Astrocyte (in vitro differentiated cells and primary cell): ENCODE measurements around the gene GRK2. TPM values are rescaled to one million over a fixed set of nuclear protein-coding genes. Genes with fewer than 3 reads are reported as not detected.

Source experiments
- DNase-seq: peaks from one replicate; pipeline ENCODE4 v3.0.0-alpha.2; 2010; ENCODE audit warnings: low read depth
- FAIRE-seq: peaks from 2 replicates; lab custom pipeline; 2011; peaks lifted over from hg19 to GRCh38; lab: Jason Lieb, UNC
- H2AFZ ChIP-seq: 2 replicates; pipeline ENCODE4 v1.6.0; 2012; ENCODE audit warnings: low read depth, low read length, inconsistent platforms
- H3K27ac ChIP-seq: 2 replicates; pipeline ENCODE4 v1.5.1; 2011; ENCODE audit warnings: low read depth, low read length, inconsistent platforms
- H3K27me3 ChIP-seq: 2 replicates; pipeline ENCODE4 v1.6.0; 2011; ENCODE audit warnings: low read length, inconsistent platforms; ENCODE audit not compliant: insufficient read depth
- H3K36me3 ChIP-seq: 2 replicates; pipeline ENCODE4 v1.5.1; 2011; ENCODE audit warnings: low read length, inconsistent platforms; ENCODE audit not compliant: insufficient read depth
- H3K4me1 ChIP-seq: 2 replicates; pipeline ENCODE4 v1.5.1; 2011; ENCODE audit warnings: low read length, inconsistent platforms; ENCODE audit not compliant: insufficient read depth
- H3K4me2 ChIP-seq: 2 replicates; pipeline ENCODE4 v1.6.0; 2012; ENCODE audit warnings: low read length, inconsistent platforms
- H3K4me3 ChIP-seq: 2 replicates; pipeline ENCODE4 v1.5.1; 2011; ENCODE audit warnings: low read depth, mild to moderate bottlenecking, low read length, inconsistent platforms; ENCODE audit not compliant: insufficient read depth
- H3K79me2 ChIP-seq: 2 replicates; pipeline ENCODE4 v1.6.0; 2012; ENCODE audit warnings: mild to moderate bottlenecking, low read length, inconsistent platforms; ENCODE audit not compliant: insufficient read depth
- H3K9ac ChIP-seq: 2 replicates; pipeline ENCODE4 v1.6.0; 2012; ENCODE audit warnings: mild to moderate bottlenecking, low read length, inconsistent platforms
- H3K9me3 ChIP-seq: 2 replicates; pipeline ENCODE4 v1.5.1; 2012; ENCODE audit warnings: low read depth, mild to moderate bottlenecking, low read length, inconsistent platforms; ENCODE audit not compliant: insufficient read depth
- H4K20me1 ChIP-seq: 2 replicates; pipeline ENCODE4 v1.6.0; 2012; ENCODE audit warnings: low read length, inconsistent platforms; ENCODE audit not compliant: insufficient read depth
- H3K27ac Mint-ChIP-seq: one replicate; pipeline ENCODE4 v1.8.0; 2021; ENCODE audit warnings: mild to moderate bottlenecking, mixed read lengths; ENCODE audit not compliant: unreplicated experiment
- H3K27me3 Mint-ChIP-seq: one replicate; pipeline ENCODE4 v1.8.0; 2021; ENCODE audit warnings: low read depth, mixed read lengths; ENCODE audit not compliant: unreplicated experiment
- H3K36me3 Mint-ChIP-seq: one replicate; pipeline ENCODE4 v1.8.0; 2021; ENCODE audit warnings: low read depth, mixed read lengths; ENCODE audit not compliant: unreplicated experiment
- H3K4me1 Mint-ChIP-seq: one replicate; pipeline ENCODE4 v1.8.0; 2021; ENCODE audit warnings: low read depth, mixed read lengths; ENCODE audit not compliant: unreplicated experiment
- H3K4me3 Mint-ChIP-seq: one replicate; pipeline ENCODE4 v1.8.0; 2021; ENCODE audit warnings: mild to moderate bottlenecking, moderate library complexity, mixed read lengths; ENCODE audit not compliant: unreplicated experiment
- H3K9me3 Mint-ChIP-seq: one replicate; pipeline ENCODE4 v1.8.0; 2021; ENCODE audit warnings: mild to moderate bottlenecking, mixed read lengths; ENCODE audit not compliant: unreplicated experiment
- CTCF ChIP-seq: IDR thresholded peaks from 2 replicates; pipeline ENCODE4 v1.5.1; 2011; ENCODE audit warnings: low read depth, mild to moderate bottlenecking, inconsistent platforms, low read length, moderate library complexity; ENCODE audit not compliant: insufficient read depth
- EZH2 ChIP-seq: IDR thresholded peaks from 2 replicates; pipeline ENCODE4 v1.6.1; 2012; ENCODE audit warnings: mild to moderate bottlenecking, low read length, inconsistent platforms; ENCODE audit not compliant: insufficient read depth
- total RNA-seq: library from RNA; stranded (reverse); gene quantifications from 2 replicates; pipeline ENCODE4 v1.2.1, GENCODE V29; 2021

Gene GRK2
- total RNA-seq, 1 donor from 2014 or later = 34.0 TPM

GRCh38 chr11:67280341-67280787 lies 14.1 kb downstream of the GRK2 start:
- Histone ChIP-seq H3K4me1 (peaks cover 9% of the 10 kb centered on the region), H3K9me3 (no peaks in the 10 kb centered on the region), H3K9ac (no peak overlapping the region), H3K4me2 (no peak overlapping the region), H3K27ac (no peak overlapping the region), H3K27me3 (no peaks in the 10 kb centered on the region), H3K36me3 (peaks cover 11% of the 10 kb centered on the region), H4K20me1 (no peaks in the 10 kb centered on the region), H3K4me3 (no peak overlapping the region), H3K79me2 (peaks cover 23% of the 10 kb centered on the region), H2AFZ (no peak overlapping the region)
- no peak for TF ChIP-seq CTCF
- no peak for TF ChIP-seq EZH2
- no peaks in the 10 kb centered on the region for H3K9me3 Mint-ChIP-seq
- H3K4me1 Mint-ChIP-seq = no peaks in the 10 kb centered on the region
- H3K36me3 Mint-ChIP-seq = peaks cover 2% of the 10 kb centered on the region
- DNase-seq = no peak
- H3K27me3 Mint-ChIP-seq = no peaks in the 10 kb centered on the region
- H3K27ac Mint-ChIP-seq = no peak overlapping the region
- FAIRE-seq = no peak
- H3K4me3 Mint-ChIP-seq = no peak overlapping the region

DNA sequence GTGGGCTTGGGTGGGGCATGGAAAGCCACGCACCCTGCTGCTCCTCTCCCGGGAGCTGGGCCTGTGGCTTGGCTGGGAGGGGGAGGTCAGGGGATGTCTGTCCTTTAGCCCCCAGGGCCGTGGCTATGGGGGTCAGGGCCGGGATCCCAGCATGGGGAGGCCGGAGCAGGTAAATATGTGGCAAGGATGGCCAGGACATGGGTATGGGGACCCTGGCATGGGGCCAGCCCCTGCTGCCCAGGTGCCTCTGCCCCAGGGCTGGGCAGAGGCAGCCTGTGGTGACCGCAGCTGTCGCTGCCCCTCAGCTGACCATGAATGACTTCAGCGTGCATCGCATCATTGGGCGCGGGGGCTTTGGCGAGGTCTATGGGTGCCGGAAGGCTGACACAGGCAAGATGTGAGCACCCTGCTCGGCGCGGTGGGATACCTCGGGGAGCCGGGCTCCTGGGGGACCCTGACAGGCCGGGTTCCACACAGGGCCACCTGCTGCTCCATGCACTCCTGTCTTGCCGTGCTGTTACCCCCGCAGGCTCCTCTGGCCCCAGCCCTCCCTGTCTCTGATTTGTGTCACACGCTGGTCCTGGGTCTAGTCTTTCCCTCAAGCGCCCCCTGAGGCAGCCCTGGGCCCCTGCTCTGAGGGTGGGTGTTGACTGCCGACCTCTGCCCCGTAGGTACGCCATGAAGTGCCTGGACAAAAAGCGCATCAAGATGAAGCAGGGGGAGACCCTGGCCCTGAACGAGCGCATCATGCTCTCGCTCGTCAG lies 14.7 kb downstream of the GRK2 start:
- peaks cover 2% of the 10 kb centered on the region for H3K36me3 Mint-ChIP-seq
- H3K4me2 ChIP-seq = no peak overlapping the region
- peaks cover 9% of the 10 kb centered on the region for H3K4me1 ChIP-seq
- no peaks in the 10 kb centered on the region for H3K4me1 Mint-ChIP-seq
- no peak overlapping the region for H3K4me3 ChIP-seq
- no peak overlapping the region for H3K27ac ChIP-seq
- peaks cover 11% of the 10 kb centered on the region for H3K36me3 ChIP-seq
- no peaks in the 10 kb centered on the region for H3K27me3 ChIP-seq
- no peak for FAIRE-seq
- DNase-seq = no peak
- H3K9me3 ChIP-seq = no peaks in the 10 kb centered on the region
- no peaks in the 10 kb centered on the region for H4K20me1 ChIP-seq
- no peak overlapping the region for H3K9ac ChIP-seq
- no peak overlapping the region for H3K27ac Mint-ChIP-seq
- peaks cover 17% of the 10 kb centered on the region for H3K79me2 ChIP-seq
- TF ChIP-seq EZH2 (no peak), CTCF (no peak)
- H3K4me3 Mint-ChIP-seq = no peak overlapping the region
- H3K27me3 Mint-ChIP-seq = no peaks in the 10 kb centered on the region
- no peaks in the 10 kb centered on the region for H3K9me3 Mint-ChIP-seq
- H2AFZ ChIP-seq = no peak overlapping the region

DNA sequence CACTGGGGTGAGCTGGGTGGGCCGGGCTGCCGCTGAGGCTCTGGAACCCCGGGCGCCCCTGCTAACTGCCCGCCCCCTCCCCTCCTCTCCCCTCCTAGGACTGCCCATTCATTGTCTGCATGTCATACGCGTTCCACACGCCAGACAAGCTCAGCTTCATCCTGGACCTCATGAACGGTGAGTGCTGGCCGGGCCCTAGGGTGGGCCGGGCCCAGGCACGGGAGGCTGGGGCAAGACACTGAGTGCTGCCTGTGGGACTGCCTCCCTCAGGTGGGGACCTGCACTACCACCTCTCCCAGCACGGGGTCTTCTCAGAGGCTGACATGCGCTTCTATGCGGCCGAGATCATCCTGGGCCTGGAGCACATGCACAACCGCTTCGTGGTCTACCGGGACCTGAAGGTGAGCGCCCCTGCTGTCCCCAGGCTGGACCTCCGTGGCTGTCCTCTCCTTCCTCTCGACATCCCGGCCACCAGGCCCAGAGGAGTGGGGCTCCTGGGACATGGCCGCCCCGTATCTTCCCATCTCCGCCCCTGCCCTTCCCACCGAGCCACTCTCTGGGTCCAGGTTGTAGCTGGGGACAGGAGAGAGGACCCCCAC lies 15.4 kb downstream of the GRK2 start:
- H3K9me3 Mint-ChIP-seq = no peaks in the 10 kb centered on the region
- Histone ChIP-seq H3K36me3 (peaks cover 11% of the 10 kb centered on the region), H2AFZ (no peak overlapping the region), H3K79me2 (peaks cover 10% of the 10 kb centered on the region), H3K4me2 (no peak overlapping the region), H3K4me1 (peaks cover 7% of the 10 kb centered on the region), H3K27ac (no peak overlapping the region), H3K4me3 (no peak overlapping the region), H3K9ac (no peak overlapping the region), H3K9me3 (no peaks in the 10 kb centered on the region), H4K20me1 (no peaks in the 10 kb centered on the region), H3K27me3 (no peaks in the 10 kb centered on the region)
- no peak overlapping the region for H3K4me3 Mint-ChIP-seq
- no peak for TF ChIP-seq EZH2
- no peak for TF ChIP-seq CTCF
- no peaks in the 10 kb centered on the region for H3K27me3 Mint-ChIP-seq
- no peak for FAIRE-seq
- H3K4me1 Mint-ChIP-seq = no peaks in the 10 kb centered on the region
- no peak overlapping the region for H3K27ac Mint-ChIP-seq
- peaks cover 2% of the 10 kb centered on the region for H3K36me3 Mint-ChIP-seq
- no peak for DNase-seq
